Aorta (tissue), 5 donors: Measurements from ENCODE around the gene FOSB. TPM values are rescaled to one million over a fixed set of nuclear protein-coding genes. Genes with fewer than 3 reads are reported as not detected.

Experiments used
- ATAC-seq: fragments of 200-7000 bp; cut with Tn5 transposase; one replicate; pipeline ENCODE4 v1.9.1; 2022; ENCODE audit warnings: moderate library complexity; ENCODE audit not compliant: low FRiP score
- DNase-seq, 2 donors: peaks; one replicate each; pipeline ENCODE4 v3.0.0-alpha.2; 2020
- H3K27ac ChIP-seq, 2 donors: one replicate each; pipeline ENCODE4 v1.5.1; 2013; ENCODE audit warnings: low read length in 2 of 2, mild to moderate bottlenecking in 2 of 2, moderate library complexity in 2 of 2, control low read depth in 1 of 2, inconsistent platforms in 1 of 2, low read depth in 1 of 2
- H3K27me3 ChIP-seq, 2 donors: one replicate each; pipeline ENCODE4 v1.6.1; 2013; ENCODE audit warnings: control low read depth in 1 of 2, low read length in 1 of 2, mild to moderate bottlenecking in 1 of 2, moderate library complexity in 1 of 2; ENCODE audit not compliant: insufficient read depth in 2 of 2, control insufficient read depth in 1 of 2
- H3K36me3 ChIP-seq, 2 donors: one replicate each; pipeline ENCODE4 v1.6.1; 2013; ENCODE audit warnings: control low read depth in 1 of 2, low read length in 1 of 2, mild to moderate bottlenecking in 1 of 2; ENCODE audit not compliant: insufficient read depth in 2 of 2, control insufficient read depth in 1 of 2
- H3K4me1 ChIP-seq, 2 donors: one replicate each; pipeline ENCODE4 v1.6.1; 2013; ENCODE audit warnings: low read length in 2 of 2, control low read depth in 1 of 2, mild to moderate bottlenecking in 1 of 2, moderate library complexity in 1 of 2; ENCODE audit not compliant: insufficient read depth in 2 of 2, control insufficient read depth in 1 of 2
- H3K4me3 ChIP-seq, 2 donors: one replicate each; pipeline ENCODE4 v1.5.1; 2013; ENCODE audit warnings: low read length in 2 of 2, control low read depth in 1 of 2, mild to moderate bottlenecking in 1 of 2
- H3K9me3 ChIP-seq: one replicate; pipeline ENCODE4 v1.6.1; 2013; ENCODE audit warnings: mild to moderate bottlenecking, low read length; ENCODE audit not compliant: control insufficient read depth
- WGBS, 2 donors: extraction: QIAGEN DNeasy Blood & Tissue Kit; methylation state at CpG; one replicate each; pipeline ENCODE4 v1.1.7; 2013; 5-methylcytosine and 5-hydroxymethylcytosine counted together
- intact Hi-C, 2 donors: fragments of 100-400 bp; cut with DNase I; formaldehyde crosslinking; loops; one replicate each; pipeline versions ENCODE4 v1.14.2 to v1.15.0; 2022
- polyA plus RNA-seq, 2 donors: library from polyadenylated mRNA; stranded (reverse); fragments of 200-250 nt; gene quantifications; one replicate each; pipeline ENCODE4 v1.2.3, GENCODE V29; 2013
- total RNA-seq, 2 donors: library from RNA; stranded (reverse); fragmentation: NEBNext Ultra II Directional; extraction: Animal tissue kit (Norgen Biotek cat#: 25700); gene quantifications; one replicate each; pipeline ENCODE4 v1.2.1, GENCODE V29; 2021
- donor health status: healthy with polysubstance abuse.
- donor health status: Bipolar disorder and iron deficiency.
- donor health status: DM: no; HTN: no; CAD: no.
- donor health status: DM: no; HTN: no; CAD: no.
- donor health status: DM: yes; HTN: yes; CAD: no.

The FOSB gene
- total and polyA plus RNA-seq, 4 donors: 3.1 to 754 (median 61.8) TPM

- intact Hi-C loops: no loop called here
- H3K27ac ChIP-seq: no peak overlapping the region
These were observed 49.4 kb downstream of the FOSB start for GRCh38 chr19:45517238-45517637.

GRCh38 chr19:45517641-45518468 is 50.1 kb downstream of the FOSB start:
- no peak for ATAC-seq
- 88% methylated on average over 45 to 50 of the region's 50 CpGs for WGBS, 2 donors
- H3K27ac ChIP-seq: no peak overlapping the region
- H3K36me3 ChIP-seq: peaks cover 0 to 9% of the 10 kb centered on the region in 2 donors
- H3K27me3 ChIP-seq: no peaks in the 10 kb centered on the region
- H3K4me1 ChIP-seq: no peaks in the 10 kb centered on the region
- no peaks in the 10 kb centered on the region for H3K9me3 ChIP-seq
- intact Hi-C loops: no loop called here
- DNase-seq: no peak
- no peak overlapping the region for H3K4me3 ChIP-seq

More at GRCh38 chr19:45517238-45517637, 49.4 kb downstream of the FOSB start:
- Histone ChIP-seq H3K9me3 (no peaks in the 10 kb centered on the region), H3K4me3 (no peak overlapping the region), H3K36me3 (peaks cover 0 to 9% of the 10 kb centered on the region in 2 donors), H3K4me1 (no peaks in the 10 kb centered on the region), H3K27me3 (no peaks in the 10 kb centered on the region)
- DNase-seq: no peak
- 69% methylated on average over 7 of the region's 7 CpGs for WGBS, 2 donors
- ATAC-seq: no peak

GRCh38 chr19:45518469-45518826 is 50.7 kb downstream of the FOSB start:
- no peak for ATAC-seq
- H3K4me1 ChIP-seq: no peaks in the 10 kb centered on the region
- H3K27ac ChIP-seq: no peak overlapping the region
- H3K4me3 ChIP-seq: no peak overlapping the region
- peaks cover 0 to 9% of the 10 kb centered on the region in 2 donors for H3K36me3 ChIP-seq
- intact Hi-C loops: no loop called here
- no peak for DNase-seq
- 67 to 75% methylated on average over 7 of the region's 7 CpGs for WGBS, 2 donors
- H3K27me3 ChIP-seq: no peaks in the 10 kb centered on the region
- no peaks in the 10 kb centered on the region for H3K9me3 ChIP-seq

GRCh38 chr19:45522010-45522941 is 54.5 kb downstream of the FOSB start:
- Histone ChIP-seq H3K36me3 (peaks cover 0 to 10% of the 10 kb centered on the region in 2 donors), H3K4me3 (no peak overlapping the region), H3K27ac (no peak overlapping the region), H3K27me3 (no peaks in the 10 kb centered on the region), H3K4me1 (no peaks in the 10 kb centered on the region), H3K9me3 (no peaks in the 10 kb centered on the region)
- WGBS, 2 donors: 79 to 87% methylated on average over 20 to 24 of the region's 24 CpGs
- DNase-seq (no peak), ATAC-seq (no peak)
- intact Hi-C loops: loop anchor here (2.0 to 5.0 kb wide), 3 partner anchors 55 to 121 kb away; no protein-coding TSS in a partner anchor

DNA sequence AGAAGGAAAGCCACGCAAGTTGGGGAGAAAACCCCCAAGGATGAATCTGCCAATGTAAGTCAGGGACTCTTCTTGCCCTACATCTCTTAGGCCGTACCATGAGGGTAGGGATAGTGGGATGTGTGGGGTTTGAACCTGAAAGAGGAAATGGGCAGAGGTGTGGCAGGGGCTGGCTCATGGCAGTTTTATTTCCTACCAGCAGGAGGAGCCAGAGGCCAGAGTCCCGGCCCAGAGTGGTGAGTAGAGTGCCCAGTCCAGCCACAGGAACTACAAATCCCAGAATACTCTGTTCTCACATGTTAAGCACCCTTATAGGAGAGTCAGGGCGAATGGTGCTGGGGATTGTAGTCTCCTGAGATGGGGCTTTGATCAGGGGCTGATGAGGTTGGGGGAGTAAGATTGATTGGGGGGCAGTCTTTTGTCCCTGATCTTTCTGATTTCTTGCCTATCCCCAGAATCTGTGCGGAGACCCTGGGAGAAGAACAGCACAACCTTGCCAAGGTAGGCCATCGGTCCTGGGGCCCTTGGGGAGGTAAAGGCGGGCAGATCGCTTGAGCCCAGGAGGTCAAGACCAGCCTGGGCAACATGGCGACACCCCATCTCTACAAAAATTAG is 56.0 kb downstream of the FOSB start:
- intact Hi-C loops: loop anchor here (1.0 to 5.0 kb wide), 4 partner anchors 37 to 119 kb away; no protein-coding TSS in a partner anchor
- Histone ChIP-seq H3K36me3 (peaks cover 0 to 5% of the 10 kb centered on the region in 2 donors), H3K9me3 (no peaks in the 10 kb centered on the region), H3K4me3 (no peak overlapping the region), H3K27me3 (no peaks in the 10 kb centered on the region), H3K4me1 (no peaks in the 10 kb centered on the region), H3K27ac (no peak overlapping the region)
- peak; percentile 81 to 86 for DNase-seq
- 70 to 71% methylated on average over 9 of the region's 9 CpGs for WGBS, 2 donors
- ATAC-seq: peak; percentile 94

GRCh38 chr19:45524575-45525129 is 56.9 kb downstream of the FOSB start:
- ATAC-seq: no peak
- H3K27me3 ChIP-seq: no peaks in the 10 kb centered on the region
- H3K27ac ChIP-seq: peak overlapping the region in 1 of 2 donors; percentile 22
- H3K9me3 ChIP-seq: no peaks in the 10 kb centered on the region
- intact Hi-C loops: loop anchor here in 1 of 2 donors (5.0 kb wide), 1 partner anchor 53 kb away; no protein-coding TSS in a partner anchor
- no peaks in the 10 kb centered on the region for H3K4me1 ChIP-seq
- WGBS, 2 donors: 56 to 59% methylated on average over 15 of the region's 15 CpGs
- no peak for DNase-seq
- peaks cover 0 to 5% of the 10 kb centered on the region in 2 donors for H3K36me3 ChIP-seq
- no peak overlapping the region for H3K4me3 ChIP-seq
